NT2/D1 (cell line): ENCODE results near the gene NOTCH3.

Experiments
- YY1 ChIP-seq: IDR thresholded peaks from 2 replicates; pipeline ENCODE4 v1.6.1; 2011; ENCODE audit not compliant: insufficient read length, insufficient read depth
- ZNF274 ChIP-seq: IDR thresholded peaks from 2 replicates; pipeline ENCODE4 v1.6.1; 2011; ENCODE audit warnings: mild to moderate bottlenecking, low read depth, low read length

GRCh38 chr19:15191514-15191913 is 9.3 kb downstream of the NOTCH3 start:
- TF ChIP-seq ZNF274 (no peak), YY1 (no peak)
